Measurements from ENCODE around the gene PLA2G4E.

The PLA2G4E gene

DNA sequence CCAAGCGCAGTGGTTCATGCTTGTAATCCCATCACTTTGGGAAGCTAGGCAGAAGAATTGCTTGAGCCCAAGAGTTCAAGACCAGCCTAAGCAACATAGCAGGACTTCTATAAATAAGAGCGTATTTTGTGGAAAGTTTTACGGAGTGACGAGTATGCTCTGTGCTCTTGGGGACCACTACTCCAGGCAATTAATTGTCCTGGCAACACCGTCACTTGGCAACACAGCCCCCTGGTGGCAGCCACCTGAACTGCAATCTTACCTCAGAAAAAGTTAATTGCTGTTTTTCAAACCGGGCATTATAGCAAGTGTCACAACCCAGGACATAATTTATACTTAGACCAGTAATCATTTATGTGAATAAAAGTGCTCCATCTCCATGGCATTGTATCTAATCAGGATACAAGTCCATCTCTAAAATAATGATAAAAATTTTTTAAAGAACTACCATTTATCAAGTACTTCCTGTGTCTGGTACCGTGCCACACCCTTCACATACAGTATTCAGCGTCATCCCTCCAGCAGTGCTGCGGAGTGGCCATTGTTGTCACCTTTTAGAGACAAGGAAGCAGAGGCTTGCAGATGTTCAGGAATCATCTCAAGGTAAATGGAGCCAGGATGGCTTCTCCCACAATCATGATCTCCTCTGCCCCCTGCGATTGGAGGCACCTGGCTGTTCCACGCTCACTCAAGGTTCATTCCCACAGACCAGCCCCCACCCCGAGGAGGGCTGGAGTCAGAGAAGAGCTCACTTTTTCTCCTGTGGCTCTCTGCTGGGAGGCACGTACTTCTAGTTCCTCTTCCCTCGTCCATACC lies 39.0 kb upstream of the PLA2G4E start:
- no peak for DNase-seq (ENCODE audit: extremely low read depth, low read depth)
- TF ChIP-seq, protein P1, sequence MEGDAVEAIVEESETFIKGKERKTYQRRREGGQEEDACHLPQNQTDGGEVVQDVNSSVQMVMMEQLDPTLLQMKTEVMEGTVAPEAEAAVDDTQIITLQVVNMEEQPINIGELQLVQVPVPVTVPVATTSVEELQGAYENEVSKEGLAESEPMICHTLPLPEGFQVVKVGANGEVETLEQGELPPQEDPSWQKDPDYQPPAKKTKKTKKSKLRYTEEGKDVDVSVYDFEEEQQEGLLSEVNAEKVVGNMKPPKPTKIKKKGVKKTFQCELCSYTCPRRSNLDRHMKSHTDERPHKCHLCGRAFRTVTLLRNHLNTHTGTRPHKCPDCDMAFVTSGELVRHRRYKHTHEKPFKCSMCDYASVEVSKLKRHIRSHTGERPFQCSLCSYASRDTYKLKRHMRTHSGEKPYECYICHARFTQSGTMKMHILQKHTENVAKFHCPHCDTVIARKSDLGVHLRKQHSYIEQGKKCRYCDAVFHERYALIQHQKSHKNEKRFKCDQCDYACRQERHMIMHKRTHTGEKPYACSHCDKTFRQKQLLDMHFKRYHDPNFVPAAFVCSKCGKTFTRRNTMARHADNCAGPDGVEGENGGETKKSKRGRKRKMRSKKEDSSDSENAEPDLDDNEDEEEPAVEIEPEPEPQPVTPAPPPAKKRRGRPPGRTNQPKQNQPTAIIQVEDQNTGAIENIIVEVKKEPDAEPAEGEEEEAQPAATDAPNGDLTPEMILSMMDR (IDR thresholded peaks at IDR 0.05; ENCODE audit: low read depth, low read length): peak; percentile 85

DNA sequence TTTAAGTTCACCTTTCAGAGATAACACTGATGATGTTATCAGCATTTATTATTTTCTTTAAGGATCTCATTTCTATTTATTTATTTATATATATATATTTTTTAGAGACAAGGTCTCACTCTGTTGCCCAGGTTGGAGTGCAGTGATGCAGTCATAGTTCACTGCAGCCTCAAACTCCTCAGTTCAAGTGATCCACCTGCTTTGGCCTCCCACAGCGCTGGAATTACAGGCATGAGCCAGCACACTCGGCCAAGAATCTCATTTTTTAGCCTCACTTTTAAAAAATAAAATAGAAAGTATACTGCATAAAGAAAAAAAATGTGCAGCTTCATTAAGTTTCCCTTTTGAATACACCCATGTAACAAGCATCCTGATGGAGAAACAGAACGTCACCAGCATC lies 37.9 kb upstream of the PLA2G4E start:
- TF ChIP-seq, protein P1 (IDR thresholded peaks at IDR 0.05; ENCODE audit: low read depth, low read length): no peak
- no peak for DNase-seq (ENCODE audit: extremely low read depth, low read depth)

DNA sequence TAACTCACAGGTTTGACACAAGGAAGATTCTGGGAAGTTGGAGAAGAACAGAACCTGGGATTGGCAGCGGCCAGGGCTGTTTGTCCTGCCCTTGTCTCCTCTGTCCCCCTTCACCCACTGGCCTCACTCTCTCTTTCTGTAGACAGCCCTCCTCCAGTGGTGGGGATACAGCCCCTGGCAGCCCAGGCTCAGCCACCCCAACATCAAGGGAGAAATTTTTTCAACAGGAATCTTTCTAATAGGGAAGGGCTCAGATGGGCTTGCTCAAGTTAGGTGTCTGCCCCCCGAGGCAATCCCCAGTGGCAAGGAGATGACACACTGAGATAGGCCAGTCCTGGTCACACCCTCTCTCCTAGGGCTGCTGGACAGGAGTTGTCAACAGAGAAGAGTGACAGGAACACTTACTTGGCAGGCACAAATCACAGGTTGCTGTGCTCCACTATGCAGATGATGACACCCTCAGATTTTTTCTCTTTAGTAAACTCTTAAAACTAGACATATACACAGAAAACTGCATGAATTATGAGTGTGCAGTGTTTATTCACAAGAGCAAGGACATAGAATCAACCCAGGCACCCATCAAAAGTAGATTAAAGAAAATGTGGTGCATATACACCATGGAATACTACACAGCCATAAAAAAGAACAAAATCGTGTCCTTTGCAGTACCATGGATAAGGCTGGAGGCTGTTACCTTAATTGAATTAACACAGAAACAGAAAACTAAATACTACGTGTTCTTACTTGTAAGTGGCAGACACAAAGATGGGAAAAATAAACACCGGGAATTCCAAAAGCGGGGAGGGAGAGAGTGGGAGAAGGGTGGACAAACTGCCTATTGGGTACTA lies 37.2 kb upstream of the PLA2G4E start:
- TF ChIP-seq, protein P1 (IDR thresholded peaks at IDR 0.05; ENCODE audit: low read depth, low read length): no peak
- DNase-seq (ENCODE audit: extremely low read depth, low read depth): no peak

DNA sequence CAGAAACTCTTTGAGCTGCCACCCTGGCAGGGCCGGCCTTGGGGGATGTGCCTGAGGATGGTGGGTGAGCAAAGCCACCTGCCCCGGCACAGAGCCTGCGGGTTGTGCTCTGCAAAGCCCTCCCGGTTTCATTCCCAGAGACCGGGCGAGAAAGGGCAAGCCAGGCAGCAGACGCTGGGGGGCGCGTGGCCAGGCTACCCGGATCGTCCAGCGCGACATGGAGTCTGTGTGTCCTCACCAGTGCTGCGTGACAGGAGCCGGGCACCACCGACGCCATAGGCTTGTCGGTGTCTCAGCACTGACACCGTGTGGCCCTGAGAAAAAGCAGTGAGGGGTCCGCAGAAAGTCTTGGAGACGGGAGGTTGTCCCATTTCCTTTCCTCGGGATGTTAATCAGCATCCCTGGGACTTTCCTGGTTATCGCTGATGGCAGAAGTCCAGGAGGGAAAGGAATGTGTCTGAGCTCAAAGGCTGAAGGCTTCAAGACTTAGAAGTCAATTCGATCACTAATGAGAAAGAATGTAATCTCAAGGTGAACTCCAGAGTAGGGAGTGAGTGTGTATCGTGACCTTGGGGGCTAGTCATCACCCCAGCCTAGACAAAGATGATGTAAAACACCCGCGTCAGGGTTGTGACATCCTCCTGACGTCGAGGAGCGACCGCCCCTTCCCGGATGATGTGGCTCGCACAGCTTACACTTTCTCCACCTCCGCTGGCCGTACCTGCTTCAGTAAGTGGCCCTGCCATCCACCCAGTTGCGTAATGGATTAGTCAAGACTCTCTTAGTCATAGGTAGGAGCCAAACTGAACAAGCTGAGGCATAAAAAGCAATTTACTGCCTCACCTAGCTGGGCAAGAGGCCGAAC lies 36.3 kb upstream of the PLA2G4E start:
- no peak for DNase-seq (ENCODE audit: extremely low read depth, low read depth)
- TF ChIP-seq, protein P1 (IDR thresholded peaks at IDR 0.05; ENCODE audit: low read depth, low read length): peak; percentile 51

DNA sequence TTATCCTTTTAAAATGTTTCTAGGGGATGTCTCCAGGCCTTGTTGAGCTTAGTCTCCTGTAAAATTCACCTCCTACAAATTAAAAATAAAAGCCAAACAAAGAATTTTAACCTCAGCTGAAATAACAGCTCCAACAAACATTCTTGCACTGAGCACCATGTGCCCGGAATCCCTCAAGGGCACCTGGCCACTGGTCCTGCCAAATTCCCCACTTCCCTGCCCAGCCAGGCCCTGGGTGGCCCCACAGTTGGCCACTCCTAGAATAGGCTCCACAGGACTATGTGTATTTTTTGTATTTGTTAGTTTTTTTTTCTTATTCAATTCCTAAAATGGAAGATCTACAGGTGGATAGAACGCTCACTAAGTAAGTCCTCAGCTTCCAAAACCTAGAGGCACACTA lies 33.1 kb upstream of the PLA2G4E start:
- TF ChIP-seq, protein P1 (IDR thresholded peaks at IDR 0.05; ENCODE audit: low read depth, low read length): no peak
- no peak for DNase-seq (ENCODE audit: extremely low read depth, low read depth)

DNA sequence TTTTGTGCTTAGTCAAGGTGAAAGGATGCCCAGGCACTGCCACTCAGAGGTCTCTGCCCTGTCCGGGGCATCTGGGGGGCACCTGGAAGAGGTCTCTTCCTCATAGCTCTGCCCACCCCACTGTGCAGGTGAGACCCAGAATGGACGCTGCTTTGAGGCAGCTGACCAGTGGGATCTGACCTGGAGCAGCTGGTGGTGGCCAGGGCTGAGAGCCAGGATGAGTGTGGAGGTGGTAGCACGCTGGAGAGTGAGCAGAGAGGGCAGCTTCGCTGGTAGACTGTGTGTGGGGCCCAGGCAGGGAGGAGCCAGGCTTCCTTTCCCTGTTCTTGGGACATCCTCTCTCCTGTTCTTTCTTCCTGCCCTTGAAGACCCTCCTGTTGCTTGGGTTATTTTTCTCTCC lies 32.2 kb upstream of the PLA2G4E start:
- no peak for DNase-seq (ENCODE audit: extremely low read depth, low read depth)
- TF ChIP-seq, protein P1 (IDR thresholded peaks at IDR 0.05; ENCODE audit: low read depth, low read length): no peak
